ENCODE results near the gene KCNT1. TPM values are rescaled to one million over a fixed set of nuclear protein-coding genes. Genes with fewer than 3 reads are reported as not detected.

Gene KCNT1
- total and polyA plus RNA-seq, 8 donors = 0.05 to 1.1 (median 0.11) TPM

DNA sequence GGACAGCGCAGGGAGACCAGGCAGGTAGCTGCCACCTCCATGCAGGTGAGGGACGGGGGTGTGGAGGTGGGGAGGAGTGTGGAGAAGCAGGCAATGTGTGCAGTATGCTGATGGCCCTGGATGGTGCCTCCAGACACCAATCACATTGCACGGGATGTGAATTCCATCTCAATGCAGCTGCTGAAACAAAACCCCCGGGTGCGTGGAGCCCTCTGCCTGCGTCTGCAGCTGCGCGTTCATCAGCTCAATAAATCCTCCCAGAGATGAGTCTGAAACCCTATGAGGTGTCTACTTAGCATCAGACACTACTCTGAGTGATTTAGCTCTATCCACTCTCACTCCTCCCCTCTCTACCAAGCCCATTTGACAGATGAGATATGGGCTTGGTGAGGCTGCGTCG, 13.0 kb upstream of the KCNT1 start:
- DNase-seq (peak in 1 of 6 donors; percentile 39), ATAC-seq (no peak), FAIRE-seq (no peak)
- intact Hi-C loops (cut with DNase I) = no loop called here
- Histone ChIP-seq H3K4me1 (no peaks in the 10 kb centered on the region), H3K9me3 (no peaks in the 10 kb centered on the region), H3K4me3 (no peak overlapping the region), H3K36me3 (no peaks in the 10 kb centered on the region), H3K27me3 (no peaks in the 10 kb centered on the region), H3K27ac (no peak overlapping the region)
- TF ChIP-seq, protein P1, sequence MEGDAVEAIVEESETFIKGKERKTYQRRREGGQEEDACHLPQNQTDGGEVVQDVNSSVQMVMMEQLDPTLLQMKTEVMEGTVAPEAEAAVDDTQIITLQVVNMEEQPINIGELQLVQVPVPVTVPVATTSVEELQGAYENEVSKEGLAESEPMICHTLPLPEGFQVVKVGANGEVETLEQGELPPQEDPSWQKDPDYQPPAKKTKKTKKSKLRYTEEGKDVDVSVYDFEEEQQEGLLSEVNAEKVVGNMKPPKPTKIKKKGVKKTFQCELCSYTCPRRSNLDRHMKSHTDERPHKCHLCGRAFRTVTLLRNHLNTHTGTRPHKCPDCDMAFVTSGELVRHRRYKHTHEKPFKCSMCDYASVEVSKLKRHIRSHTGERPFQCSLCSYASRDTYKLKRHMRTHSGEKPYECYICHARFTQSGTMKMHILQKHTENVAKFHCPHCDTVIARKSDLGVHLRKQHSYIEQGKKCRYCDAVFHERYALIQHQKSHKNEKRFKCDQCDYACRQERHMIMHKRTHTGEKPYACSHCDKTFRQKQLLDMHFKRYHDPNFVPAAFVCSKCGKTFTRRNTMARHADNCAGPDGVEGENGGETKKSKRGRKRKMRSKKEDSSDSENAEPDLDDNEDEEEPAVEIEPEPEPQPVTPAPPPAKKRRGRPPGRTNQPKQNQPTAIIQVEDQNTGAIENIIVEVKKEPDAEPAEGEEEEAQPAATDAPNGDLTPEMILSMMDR (IDR thresholded peaks at IDR 0.05) = no peak
- WGBS, 2 donors = 60 to 72% methylated on average over 10 of the region's 10 CpGs

DNA sequence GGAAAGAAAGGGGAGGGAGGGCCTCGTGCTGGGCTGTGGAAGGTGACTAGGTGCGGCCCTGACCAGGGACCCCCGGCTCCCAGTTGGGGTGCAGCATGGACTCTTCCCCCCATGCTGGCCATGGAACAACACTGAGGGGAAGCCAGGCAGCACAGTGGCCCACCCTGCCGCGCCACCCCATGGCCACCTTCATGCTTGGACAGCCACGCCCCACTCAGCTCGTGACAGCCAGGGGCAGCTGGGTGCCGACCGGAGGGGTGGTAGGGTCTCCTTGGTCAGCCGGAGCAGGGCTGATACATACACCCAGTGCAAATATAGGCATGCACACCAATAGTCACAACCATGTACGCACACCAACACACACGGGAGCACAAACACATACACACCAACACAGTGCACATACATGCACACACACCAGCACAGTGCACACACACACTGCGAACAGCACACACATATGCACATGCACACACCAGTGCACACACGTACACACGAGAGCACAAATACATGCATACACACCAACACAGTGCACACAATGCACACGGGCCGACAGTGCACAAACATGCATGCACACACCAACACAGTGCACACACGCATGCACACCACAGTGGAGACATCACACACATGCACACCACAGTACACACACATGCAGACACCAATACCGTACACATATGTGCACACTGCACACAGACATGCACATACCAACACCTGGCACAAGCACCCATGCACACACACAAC, 11.0 kb upstream of the KCNT1 start:
- H3K4me3 ChIP-seq = no peak overlapping the region
- H3K9me3 ChIP-seq = no peaks in the 10 kb centered on the region
- no peak for ATAC-seq
- no peak for DNase-seq
- WGBS, 2 donors = 69 to 79% methylated on average over 19 of the region's 19 CpGs
- TF ChIP-seq, protein P1 (IDR thresholded peaks at IDR 0.05) = no peak
- H3K4me1 ChIP-seq = no peaks in the 10 kb centered on the region
- no peak for FAIRE-seq
- H3K27ac ChIP-seq = no peak overlapping the region
- no peaks in the 10 kb centered on the region for H3K27me3 ChIP-seq
- no peaks in the 10 kb centered on the region for H3K36me3 ChIP-seq
- intact Hi-C loops (cut with DNase I) = no loop called here

DNA sequence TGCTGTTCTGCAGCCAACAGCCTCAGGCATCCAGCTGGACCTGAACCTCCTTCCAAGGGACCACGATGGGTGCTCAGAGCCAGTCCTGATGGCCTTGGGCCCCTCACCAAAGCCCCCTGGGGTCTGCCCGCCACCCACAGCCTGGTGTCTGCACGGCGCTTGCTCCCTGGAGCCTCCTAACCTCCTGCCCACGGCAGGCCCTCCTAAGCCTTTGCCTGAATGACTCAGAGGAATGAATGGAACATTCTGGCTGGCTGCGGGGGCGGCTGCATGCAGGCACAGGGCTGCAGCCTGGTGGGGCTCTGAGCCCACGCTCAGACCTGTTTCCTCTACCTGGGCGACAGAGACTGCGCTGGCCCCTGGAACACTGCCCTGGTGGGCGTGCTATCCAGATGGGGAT, 9.6 kb upstream of the KCNT1 start:
- H3K27ac ChIP-seq = no peak overlapping the region
- DNase-seq = peak in 1 of 6 donors; percentile 55
- no peaks in the 10 kb centered on the region for H3K36me3 ChIP-seq
- H3K4me3 ChIP-seq = no peak overlapping the region
- WGBS, 2 donors = 52 to 69% methylated on average over 11 of the region's 11 CpGs
- no peaks in the 10 kb centered on the region for H3K9me3 ChIP-seq
- intact Hi-C loops (cut with DNase I) = no loop called here
- ATAC-seq = no peak
- no peak for FAIRE-seq
- TF ChIP-seq, protein P1 (IDR thresholded peaks at IDR 0.05) = no peak
- no peaks in the 10 kb centered on the region for H3K4me1 ChIP-seq
- H3K27me3 ChIP-seq = no peaks in the 10 kb centered on the region

DNA sequence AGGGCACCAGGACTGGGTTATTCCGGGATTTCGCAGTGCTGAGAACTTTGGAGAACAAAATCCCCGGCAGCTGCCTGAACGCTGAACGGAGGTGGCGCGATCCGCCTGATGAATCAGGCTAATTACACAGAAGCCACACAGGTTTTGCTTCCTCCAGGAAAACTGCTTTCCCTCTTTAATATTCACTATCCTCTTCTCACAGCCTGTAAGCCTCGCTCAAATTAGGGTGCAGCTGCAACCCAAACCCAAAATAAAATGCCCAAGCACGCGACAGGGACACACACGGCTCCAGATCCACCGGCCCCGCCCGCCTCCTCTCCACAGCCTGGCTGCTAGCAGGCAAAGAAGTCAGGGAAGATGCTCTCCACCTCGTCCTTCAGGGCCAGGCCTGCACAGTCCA, 8.7 kb upstream of the KCNT1 start:
- Histone ChIP-seq H3K27ac (no peak overlapping the region), H3K4me1 (no peaks in the 10 kb centered on the region), H3K36me3 (no peaks in the 10 kb centered on the region), H3K4me3 (no peak overlapping the region), H3K9me3 (no peaks in the 10 kb centered on the region), H3K27me3 (no peaks in the 10 kb centered on the region)
- FAIRE-seq = no peak
- DNase-seq = no peak
- 48 to 56% methylated on average over 16 of the region's 16 CpGs for WGBS, 2 donors
- TF ChIP-seq, protein P1 (IDR thresholded peaks at IDR 0.05) = no peak
- no peak for ATAC-seq
- intact Hi-C loops (cut with DNase I) = no loop called here

DNA sequence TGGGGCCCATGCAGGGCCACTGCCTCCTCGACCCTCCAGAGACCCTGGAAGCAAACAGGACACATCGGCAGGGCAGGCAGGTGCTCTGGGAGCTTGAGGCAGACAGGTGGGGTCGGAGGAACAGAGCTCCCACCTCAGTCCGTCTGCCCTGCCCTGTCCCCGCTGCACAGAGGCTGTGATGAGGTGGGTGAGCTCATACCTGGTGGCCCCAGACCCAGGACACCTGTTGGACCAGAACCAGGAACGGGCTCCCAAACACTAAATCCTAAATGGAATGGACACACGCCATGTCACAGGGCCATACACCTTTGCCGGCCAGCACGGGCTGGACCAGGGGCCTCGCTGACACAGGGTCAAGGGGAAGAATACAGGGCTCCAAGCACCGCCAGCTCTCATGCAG, 8.2 kb upstream of the KCNT1 start:
- Histone ChIP-seq H3K9me3 (no peaks in the 10 kb centered on the region), H3K27ac (no peak overlapping the region), H3K4me3 (no peak overlapping the region), H3K4me1 (no peaks in the 10 kb centered on the region), H3K36me3 (no peaks in the 10 kb centered on the region), H3K27me3 (no peaks in the 10 kb centered on the region)
- FAIRE-seq (no peak), ATAC-seq (no peak), DNase-seq (no peak)
- intact Hi-C loops (cut with DNase I) = no loop called here
- 51 to 57% methylated on average over 11 of the region's 11 CpGs for whole genome bisulfite sequencing, 2 donors
- TF ChIP-seq, protein P1 (IDR thresholded peaks at IDR 0.05) = no peak

All from pancreas (tissue), 10 donors.